ENCODE results near the gene NEGR1. TPM values are rescaled to one million over a fixed set of nuclear protein-coding genes. Genes with fewer than 3 reads are reported as not detected.

NEGR1 gene
- total and polyA plus RNA-seq, 4 donors = 0.08 to 0.14 (median 0.12) TPM; not detected in 1

- DNase-seq (ENCODE audit: low spot score) = no peak
- Histone ChIP-seq H3K4me1 (ENCODE audit: control insufficient read depth in 4 of 4, insufficient read depth in 4 of 4, low read length in 3 of 4) (no peaks in the 10 kb centered on the region), H3K9me3 (ENCODE audit: control insufficient read depth in 4 of 4, low read length in 3 of 4) (no peaks in the 10 kb centered on the region), H3K36me3 (ENCODE audit: control insufficient read depth in 4 of 4, insufficient read depth in 3 of 4, low read depth in 1 of 4, low read length in 3 of 4) (no peaks in the 10 kb centered on the region), H3K27me3 (ENCODE audit: control insufficient read depth in 4 of 4, insufficient read depth in 4 of 4, low read length in 3 of 4) (no peaks in the 10 kb centered on the region), H3K4me3 (ENCODE audit: low read depth in 1 of 3, low read length in 3 of 3) (no peak overlapping the region), H3K9ac (ENCODE audit: low read depth in 1 of 2, low read length in 2 of 2) (no peak overlapping the region), H3K27ac (ENCODE audit: low read depth in 1 of 2, low read length in 2 of 2) (no peak overlapping the region)
- no peak for TF ChIP-seq HNF4A (conservative IDR thresholded peaks at IDR 0.05)
Measured at GRCh38 chr1:71565262-71565661, 717.1 kb downstream of the NEGR1 start.

- no peaks in the 10 kb centered on the region for H3K36me3 ChIP-seq (ENCODE audit: control insufficient read depth in 4 of 4, insufficient read depth in 3 of 4, low read depth in 1 of 4, low read length in 3 of 4)
- H3K4me1 ChIP-seq (ENCODE audit: control insufficient read depth in 4 of 4, insufficient read depth in 4 of 4, low read length in 3 of 4) = no peaks in the 10 kb centered on the region
- no peak for DNase-seq (ENCODE audit: low spot score)
- WGBS = 0% methylated on average over 1 of the region's 1 CpG
- H3K9ac ChIP-seq (ENCODE audit: low read depth in 1 of 2, low read length in 2 of 2) = no peak overlapping the region
- no peaks in the 10 kb centered on the region for H3K27me3 ChIP-seq (ENCODE audit: control insufficient read depth in 4 of 4, insufficient read depth in 4 of 4, low read length in 3 of 4)
- H3K27ac ChIP-seq (ENCODE audit: low read depth in 1 of 2, low read length in 2 of 2) = no peak overlapping the region
- no peaks in the 10 kb centered on the region for H3K9me3 ChIP-seq (ENCODE audit: control insufficient read depth in 4 of 4, low read length in 3 of 4)
- H3K4me3 ChIP-seq (ENCODE audit: low read depth in 1 of 3, low read length in 3 of 3) = no peak overlapping the region
- TF ChIP-seq RAD21 (IDR thresholded peaks at IDR 0.05) = no peak
- TF ChIP-seq TAF1 (conservative IDR thresholded peaks at IDR 0.05) = no peak
- no peak for TF ChIP-seq RXRA (IDR thresholded peaks at IDR 0.05)
- TF ChIP-seq EGR1 (IDR thresholded peaks at IDR 0.05; ENCODE audit: low read depth in 2 of 2) = no peak
- no peak for TF ChIP-seq JUND (IDR thresholded peaks at IDR 0.05)
- no peak for TF ChIP-seq NR2F2 (IDR thresholded peaks at IDR 0.05)
- TF ChIP-seq, protein P1, sequence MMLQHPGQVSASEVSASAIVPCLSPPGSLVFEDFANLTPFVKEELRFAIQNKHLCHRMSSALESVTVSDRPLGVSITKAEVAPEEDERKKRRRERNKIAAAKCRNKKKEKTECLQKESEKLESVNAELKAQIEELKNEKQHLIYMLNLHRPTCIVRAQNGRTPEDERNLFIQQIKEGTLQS (IDR thresholded peaks at IDR 0.05) = no peak
- no peak for TF ChIP-seq YY1 (IDR thresholded peaks at IDR 0.05)
- TF ChIP-seq MAX (IDR thresholded peaks at IDR 0.05) = no peak
- TF ChIP-seq CTCF (IDR thresholded peaks at IDR 0.05; ENCODE audit: low read depth, low read length, missing input control) = no peak
- no peak for TF ChIP-seq FOXA1 (IDR thresholded peaks at IDR 0.05)
- no peak for TF ChIP-seq HNF4G (IDR thresholded peaks at IDR 0.05)
- TF ChIP-seq REST (IDR thresholded peaks at IDR 0.05) = no peak
- no peak for TF ChIP-seq GABPA (IDR thresholded peaks at IDR 0.05 in 1 of 2, conservative IDR thresholded peaks at IDR 0.05 in 1 of 2)
- TF ChIP-seq FOXA2 (IDR thresholded peaks at IDR 0.05) = no peak
- TF ChIP-seq SP1 (IDR thresholded peaks at IDR 0.05) = no peak
Measured at GRCh38 chr1:71562298-71562697, 720.0 kb downstream of the NEGR1 start.
